Measurements from ENCODE around the gene NIPAL3.

GRCh38 chr1:24503059-24503751 lies 87.6 kb downstream of the NIPAL3 start:
- TF ChIP-seq POLR2A (IDR thresholded peaks at IDR 0.05; ENCODE audit: low read depth, low read length) = no peak
- no peak for TF ChIP-seq POLR2AphosphoS5 (IDR thresholded peaks at IDR 0.05; ENCODE audit: low read depth, low read length)
